GM12878 (cell line): Measurements from ENCODE around the gene PRSS36. TPM values are rescaled to one million over a fixed set of nuclear protein-coding genes. Genes with fewer than 3 reads are reported as not detected.

Experiments used
- ATAC-seq: fragments of 200-7000 bp; cut with Tn5 transposase; 3 replicates; pipeline ENCODE4 v1.9.1; 2020; ENCODE audit warnings: mild to moderate bottlenecking, moderate library complexity
- BruUV-seq: library from RNA; stranded (reverse); fragments of 400-500 nt; replicated peaks from 2 replicates; lab custom pipeline; 2021; lab: Mats Ljungman, UMichigan
- CTCF ChIA-PET: fragments of 300-600 bp; sonication (Branson Sonifier 250); formaldehyde crosslinking; extraction: SDS; loops from one replicate; lab custom pipeline; 2021; ENCODE audit warnings: inconsistent platforms; lab: Yijun Ruan, JAX
- POLR2A ChIA-PET: fragments of 350-600 bp; formaldehyde crosslinking; extraction: SDS; loops from one replicate; lab custom pipeline; 2021; ENCODE audit warnings: inconsistent platforms; lab: Charles Lee
- RAD21 ChIA-PET: fragments of 300-600 bp; sonication (Branson Sonifier 250); formaldehyde crosslinking; loops from one replicate; lab custom pipeline; 2023; ENCODE audit warnings: antibody characterized with exemption; ENCODE audit not compliant: unreplicated experiment; lab: Charles Lee
- SMC1A ChIA-PET: fragments of 300-600 bp; sonication (Branson Sonifier 250); formaldehyde crosslinking; loops from one replicate; lab custom pipeline; 2023; ENCODE audit not compliant: unreplicated experiment, uncharacterized antibody; lab: Charles Lee
- DNase-seq: peaks from one replicate; pipeline ENCODE4 v3.0.0-alpha.2; 2011; ENCODE audit warnings: low read depth, low spot score
- FAIRE-seq: peaks from 3 replicates; lab custom pipeline; 2011; peaks lifted over from hg19 to GRCh38; lab: Jason Lieb, UNC
- H2AFZ ChIP-seq: 2 replicates; pipeline ENCODE4 v1.6.0; 2011; ENCODE audit warnings: low read depth, low read length, control low read depth; ENCODE audit not compliant: control insufficient read depth
- H3K27ac ChIP-seq: 2 replicates; pipeline ENCODE4 v1.5.1; 2011; ENCODE audit warnings: control low read depth; ENCODE audit not compliant: control insufficient read depth, insufficient read depth
- H3K27me3 ChIP-seq, 2 experiments: replicated peaks in 1 of 2; 2 replicates each; pipeline versions ENCODE4 v1.6.0 to v1.6.1; 2011; ENCODE audit warnings: low read length in 1 of 2; ENCODE audit not compliant: control insufficient read depth in 2 of 2, insufficient read depth in 2 of 2
- H3K36me3 ChIP-seq, 2 experiments: 2 replicates each; pipeline ENCODE4 v1.5.1; 2011; ENCODE audit warnings: low read length in 1 of 2; ENCODE audit not compliant: control insufficient read depth in 2 of 2, insufficient read depth in 2 of 2
- H3K4me1 ChIP-seq: 2 replicates; pipeline ENCODE4 v1.6.1; 2011; ENCODE audit warnings: mild to moderate bottlenecking, low read length, moderate library complexity, mixed read lengths; ENCODE audit not compliant: control insufficient read depth, insufficient read depth
- H3K4me2 ChIP-seq: 2 replicates; pipeline ENCODE4 v1.6.0; 2011; ENCODE audit warnings: control low read depth; ENCODE audit not compliant: control insufficient read depth, insufficient read depth
- H3K4me3 ChIP-seq: fragments of 200-600 bp; sonication (generic); 2 replicates; pipeline ENCODE4 v1.5.1; 2016
- H3K79me2 ChIP-seq: 2 replicates; pipeline ENCODE4 v1.6.0; 2011; ENCODE audit warnings: low read length; ENCODE audit not compliant: control insufficient read depth, insufficient read depth
- H3K9ac ChIP-seq: 2 replicates; pipeline ENCODE4 v1.8.0; 2011; ENCODE audit warnings: low read length, control low read depth, mixed read lengths; ENCODE audit not compliant: control insufficient read depth, insufficient read depth
- H3K9me3 ChIP-seq: replicated peaks from 3 replicates; pipeline ENCODE4 v1.5.1; 2011; ENCODE audit warnings: mild to moderate bottlenecking, low read length; ENCODE audit not compliant: control insufficient read depth, insufficient read depth
- H4K20me1 ChIP-seq: 2 replicates; pipeline ENCODE4 v1.6.0; 2011; ENCODE audit not compliant: control insufficient read depth, insufficient read depth
- CBX5 ChIP-seq: sonication (generic); IDR thresholded peaks from 2 replicates; pipeline ENCODE4 v1.6.1; 2016; ENCODE audit warnings: low read depth, moderate library complexity, mild to moderate bottlenecking, inconsistent platforms
- MTA2 ChIP-seq: fragments of 450-650 bp; IDR thresholded peaks from 2 replicates; pipeline ENCODE4 v1.6.1; 2016; ENCODE audit warnings: low read depth, mild to moderate bottlenecking, moderate library complexity
- NRF1 ChIP-seq: conservative IDR thresholded peaks from 2 replicates; pipeline ENCODE4 v1.6.1; 2011; ENCODE audit warnings: mild to moderate bottlenecking, low read depth, low read length, improper control_type of control experiment
- POLR2AphosphoS2 ChIP-seq: IDR thresholded peaks from 2 replicates; pipeline ENCODE4 v1.6.1; 2011; ENCODE audit warnings: low read depth, mild to moderate bottlenecking, low read length, improper control_type of control experiment, moderate library complexity
- ZNF217 ChIP-seq: fragments of 450-650 bp; IDR thresholded peaks from 2 replicates; pipeline ENCODE4 v1.6.1; 2017; ENCODE audit warnings: antibody characterized with exemption, mild to moderate bottlenecking
- WGBS: methylation state at CpG from one replicate; pipeline ENCODE4 v1.1.6; 2016; ENCODE audit warnings: low lambda C conversion rate; ENCODE audit not compliant: insufficient replicate concordance, insufficient coverage; ENCODE audit errors: missing lambda C conversion rate; 5-methylcytosine and 5-hydroxymethylcytosine counted together
- in situ Hi-C: fragments of 300-500 bp; cut with MboI; formaldehyde crosslinking; loops from 9 replicates; pipeline ENCODE4 v1.14.3; 2018; ENCODE audit warnings: mixed read lengths
- intact Hi-C: fragments of 100-400 bp; cut with micrococcal nuclease; formaldehyde crosslinking; loops from one replicate; pipeline ENCODE4 v1.14.2; 2022; ENCODE audit not compliant: unreplicated experiment
- polyA plus RNA-seq, 11 experiments: library from polyadenylated mRNA; depleted of rRNA in 4 of 11; unstranded in 6 of 11; stranded (reverse) in 5 of 11; fragments of >200 nt; fragmentation: Nextera tagmentation in 4 of 11; fragmentation: Illumina TruSeq in 1 of 11; extraction: Ambion mirVana in 4 of 11; extraction: Trizol in 1 of 11; gene quantifications; 1 replicate in 1 of 11; 2 replicates in 10 of 11; pipeline versions ENCODE4 v1.2.1 to v1.2.3, GENCODE V29; 2011 to 2016; ENCODE audit warnings: inconsistent platforms in 2 of 11, missing spikeins in 2 of 11, low read depth in 1 of 11
- total RNA-seq, 4 experiments: library from RNA; depleted of rRNA in 3 of 4; stranded (reverse); fragments of >200 nt in 3 of 4; fragmentation: Illumina TruSeq in 1 of 4; extraction: Trizol in 1 of 4; gene quantifications; 2 replicates each; pipeline versions ENCODE4 v1.2.1 to v1.2.3, GENCODE V29; 2013 to 2021

Gene PRSS36
- total and polyA plus RNA-seq, 10 of the 15 experiments (the other 5 are each of a cell fraction or from before 2014, with no cell fraction given): 0.11 to 1.1 (median 0.17) TPM; not detected in 3

DNA sequence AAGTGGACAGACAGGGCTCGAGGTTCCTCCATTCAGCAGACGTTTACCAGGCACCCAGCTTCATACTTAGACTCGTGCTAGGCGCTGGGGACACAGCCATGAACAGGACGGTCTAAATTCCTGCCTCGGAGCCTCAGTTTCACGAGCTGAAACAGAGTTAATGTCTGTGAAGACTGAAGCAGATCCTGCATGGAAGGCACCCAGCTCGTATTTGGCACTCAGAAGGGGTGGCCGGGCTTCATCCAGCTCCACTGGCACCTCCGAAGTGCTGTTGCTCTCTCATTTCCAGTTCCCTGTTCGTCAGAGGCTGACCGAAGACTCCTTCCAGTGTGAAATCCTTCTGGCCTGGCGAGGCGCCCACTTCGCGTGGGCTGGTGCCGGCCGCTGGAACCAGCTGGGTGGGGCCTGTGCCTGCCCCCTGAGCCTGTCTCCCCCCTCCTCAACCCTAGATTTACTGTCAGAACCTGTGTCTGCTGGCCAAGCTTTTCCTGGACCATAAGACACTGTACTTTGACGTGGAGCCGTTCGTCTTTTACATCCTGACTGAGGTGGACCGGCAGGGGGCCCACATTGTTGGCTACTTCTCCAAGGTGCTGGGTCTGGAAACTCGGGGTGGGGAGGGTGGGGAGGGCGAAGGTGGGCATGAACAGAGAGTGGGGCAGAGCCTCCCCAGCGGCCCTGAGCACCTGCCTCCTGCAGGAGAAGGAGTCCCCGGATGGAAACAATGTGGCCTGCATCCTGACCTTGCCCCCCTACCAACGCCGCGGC lies 20.1 kb downstream of the PRSS36 start:
- Histone ChIP-seq H3K9me3 (no peaks in the 10 kb centered on the region), H3K36me3 (no peaks in the 10 kb centered on the region; a peak in 2 of 4 replicates), H2AFZ (no peak overlapping the region), H3K27me3 (no peaks in the 10 kb centered on the region), H3K4me2 (no peak overlapping the region), H3K9ac (no peak overlapping the region), H4K20me1 (no peaks in the 10 kb centered on the region), H3K4me1 (no peaks in the 10 kb centered on the region), H3K79me2 (no peaks in the 10 kb centered on the region), H3K27ac (no peak overlapping the region), H3K4me3 (no peak overlapping the region)
- ChIA-PET CTCF (interaction anchor here (0.8 to 1.7 kb wide), 2 partner anchors 9 to 12 kb away, joined by 5 to 6 read pairs; no protein-coding TSS in a partner anchor), POLR2A (interaction anchor here (0.6 kb wide), 1 partner anchor 160 kb away, joined by 3 read pairs; no protein-coding TSS in a partner anchor), SMC1A (no interaction called here), RAD21 (interaction anchor here (0.5 kb wide), 1 partner anchor 35 kb away, joined by 3 read pairs; the partner anchor contains the start of gene VKORC1)
- WGBS: 87% methylated on average over 23 of the region's 29 CpGs
- intact Hi-C loops: no loop called here
- FAIRE-seq: no peak
- TF ChIP-seq MTA2 (no peak), CBX5 (no peak), ZNF217 (no peak), POLR2AphosphoS2 (no peak), NRF1 (no peak)
- BruUV-seq: no TSS peak
- no peak for DNase-seq
- ATAC-seq: no peak
- in situ Hi-C loops: no loop called here
